Memory B cell (primary cell): ENCODE results near the gene CFAP251.
A peak's percentile ranks its signal among the peaks of the same experiment; 100 is the strongest.

ENCODE experiments used
- ATAC-seq: fragments of 150-1000 bp; cut with Tn5 transposase; 2 replicates; pipeline ENCODE4 v1.10.0; 2021; ENCODE audit warnings: low read depth, mild to moderate bottlenecking, moderate library complexity
- DNase-seq, 2 donors: peaks; one replicate each; pipeline ENCODE4 v3.0.0; 2022; ENCODE audit warnings: low spot score in 2 of 2
- H3K27ac Mint-ChIP-seq: one replicate; pipeline ENCODE4 v1.8.0; 2022; ENCODE audit warnings: mild to moderate bottlenecking, moderate library complexity, mixed read lengths
- H3K27me3 Mint-ChIP-seq: one replicate; pipeline ENCODE4 v1.8.0; 2022; ENCODE audit warnings: mixed read lengths
- H3K36me3 Mint-ChIP-seq: one replicate; pipeline ENCODE4 v1.8.0; 2022; ENCODE audit warnings: mild to moderate bottlenecking, mixed read lengths
- H3K4me1 Mint-ChIP-seq: one replicate; pipeline ENCODE4 v1.8.0; 2022; ENCODE audit warnings: mixed read lengths
- H3K4me3 Mint-ChIP-seq: one replicate; pipeline ENCODE4 v1.8.0; 2022; ENCODE audit warnings: mild to moderate bottlenecking, moderate library complexity, mixed read lengths
- H3K9me3 Mint-ChIP-seq: one replicate; pipeline ENCODE4 v1.8.0; 2022; ENCODE audit warnings: mixed read lengths

CFAP251 gene

DNA sequence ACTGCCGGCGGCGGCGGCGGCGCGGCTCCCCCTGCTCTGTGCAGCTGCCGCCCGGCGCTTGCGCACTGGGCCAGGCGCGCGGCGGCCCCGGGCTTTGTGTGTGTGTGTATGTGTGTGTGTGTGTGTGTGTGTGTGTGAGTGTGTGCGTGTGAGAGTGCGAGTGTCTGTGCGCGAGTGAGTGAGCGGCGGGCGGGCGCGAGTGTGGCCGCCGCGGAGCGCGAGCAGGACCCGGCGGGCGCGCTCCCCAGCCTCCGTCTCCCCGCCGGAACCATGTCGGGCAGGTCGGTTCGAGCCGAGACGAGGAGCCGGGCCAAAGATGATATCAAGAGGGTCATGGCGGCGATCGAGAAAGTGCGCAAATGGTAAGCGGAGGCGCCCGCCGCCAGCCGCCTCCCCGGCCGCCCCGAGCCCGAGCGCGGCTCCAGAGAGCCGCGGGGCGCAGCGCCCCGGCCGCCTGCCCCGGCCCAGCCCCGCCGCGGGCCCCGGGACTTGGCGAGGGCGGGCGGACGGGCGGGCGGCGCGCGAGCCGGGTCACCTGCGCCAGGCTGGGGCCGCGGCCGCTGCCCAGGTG, 103.5 kb downstream of the CFAP251 start, which contains the start of gene BCL7A:
TSS of gene BCL7A (plus strand) at position 63 of the 571 bp plus-strand sequence. CDS start at position 271, 208 bp downstream.
- H3K4me3 Mint-ChIP-seq = peak within 1 kb of the TSS; percentile 92
- peaks cover 18% of the 10 kb centered on the region for H3K4me1 Mint-ChIP-seq
- peaks cover 8% of the 10 kb centered on the region for H3K9me3 Mint-ChIP-seq
- H3K27ac Mint-ChIP-seq = peak within 1 kb of the TSS; percentile 97
- DNase-seq (peak in 1 of 2 donors; percentile 70), ATAC-seq (peak; percentile 73)
- H3K27me3 Mint-ChIP-seq = peaks cover 9% of the 10 kb centered on the region
- peaks cover 6% of the 10 kb centered on the region for H3K36me3 Mint-ChIP-seq

DNA sequence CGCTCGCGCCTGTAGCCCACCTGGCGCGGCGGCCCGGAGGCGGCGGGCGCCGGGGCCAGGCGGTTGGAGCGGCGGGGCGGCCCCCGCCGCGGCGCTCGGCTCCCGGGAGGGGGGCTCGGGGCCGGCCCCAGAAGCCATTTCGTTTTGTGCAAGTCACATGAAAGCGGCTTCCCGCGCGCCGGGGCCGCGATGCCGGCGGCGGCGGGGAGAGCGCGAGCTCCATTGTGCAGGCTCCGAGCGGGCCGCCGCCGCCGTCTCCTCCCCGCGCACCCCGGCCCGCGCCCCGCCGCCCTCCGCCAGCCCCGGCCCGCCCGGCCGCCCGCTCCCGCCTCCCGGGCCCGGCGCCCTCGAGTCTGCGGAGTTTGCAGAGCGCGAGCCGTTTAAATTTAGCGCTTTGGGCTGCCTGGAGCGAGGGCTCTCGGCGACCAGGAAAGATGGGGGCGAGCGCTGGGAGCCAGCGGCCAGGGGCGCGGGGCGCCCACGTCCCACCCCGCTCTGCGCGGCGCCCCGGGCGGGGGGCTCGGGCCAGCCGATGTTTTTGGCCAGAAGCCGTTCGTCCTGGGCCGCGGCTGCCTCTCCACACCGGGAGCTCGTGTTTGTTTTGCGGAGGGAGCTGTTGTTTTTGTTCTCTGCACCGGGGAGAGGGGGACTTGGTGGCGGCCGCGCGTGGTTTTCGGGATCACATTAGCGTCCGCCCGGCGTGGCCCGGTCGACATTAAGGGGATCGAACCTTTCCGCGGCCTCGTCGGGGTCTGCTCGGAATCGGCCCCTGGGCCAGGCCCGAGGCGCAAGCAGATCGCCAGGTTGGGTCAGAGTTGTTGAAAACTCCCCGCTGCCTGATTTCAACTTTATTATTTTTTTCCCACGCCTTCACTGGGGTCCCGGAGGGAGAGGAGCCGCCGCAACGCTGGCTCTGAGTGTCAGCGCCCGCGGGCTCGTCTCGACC, 104.3 kb downstream of the CFAP251 start:
- Mint-ChIP-seq H3K9me3 (peaks cover 8% of the 10 kb centered on the region), H3K27me3 (peaks cover 9% of the 10 kb centered on the region), H3K27ac (peak overlapping the region; percentile 68), H3K4me3 (peak overlapping the region; percentile 81), H3K4me1 (peaks cover 18% of the 10 kb centered on the region), H3K36me3 (peaks cover 6% of the 10 kb centered on the region)
- peak; percentile 28 for ATAC-seq
- peak in 1 of 2 donors; percentile 43 for DNase-seq

- DNase-seq = no peak
Measured at GRCh38 chr12:122023339-122024131, 105.1 kb downstream of the CFAP251 start.

GRCh38 chr12:122024132-122024785, 105.9 kb downstream of the CFAP251 start:
- H3K27me3 Mint-ChIP-seq = peaks cover 9% of the 10 kb centered on the region
- H3K9me3 Mint-ChIP-seq = peaks cover 3% of the 10 kb centered on the region
- H3K4me1 Mint-ChIP-seq = peaks cover 27% of the 10 kb centered on the region
- no peak overlapping the region for H3K27ac Mint-ChIP-seq
- no peak for DNase-seq
- peak; percentile 13 for ATAC-seq
- peak overlapping the region; percentile 68 for H3K4me3 Mint-ChIP-seq
- H3K36me3 Mint-ChIP-seq = peaks cover 3% of the 10 kb centered on the region

More at GRCh38 chr12:122023339-122024131, 105.1 kb downstream of the CFAP251 start:
- Mint-ChIP-seq H3K27me3 (peaks cover 10% of the 10 kb centered on the region), H3K9me3 (peaks cover 7% of the 10 kb centered on the region), H3K36me3 (peaks cover 6% of the 10 kb centered on the region), H3K4me1 (peaks cover 20% of the 10 kb centered on the region), H3K27ac (peak overlapping the region; percentile 68), H3K4me3 (peak overlapping the region; percentile 81)
- no peak for ATAC-seq

GRCh38 chr12:122026706-122027333, 108.4 kb downstream of the CFAP251 start:
- H3K36me3 Mint-ChIP-seq = no peaks in the 10 kb centered on the region
- DNase-seq (no peak), ATAC-seq (no peak)
- no peak overlapping the region for H3K27ac Mint-ChIP-seq
- peaks cover 4% of the 10 kb centered on the region for H3K27me3 Mint-ChIP-seq
- peaks cover 33% of the 10 kb centered on the region for H3K4me1 Mint-ChIP-seq
- H3K9me3 Mint-ChIP-seq = no peaks in the 10 kb centered on the region
- H3K4me3 Mint-ChIP-seq = peak overlapping the region; percentile 8

DNA sequence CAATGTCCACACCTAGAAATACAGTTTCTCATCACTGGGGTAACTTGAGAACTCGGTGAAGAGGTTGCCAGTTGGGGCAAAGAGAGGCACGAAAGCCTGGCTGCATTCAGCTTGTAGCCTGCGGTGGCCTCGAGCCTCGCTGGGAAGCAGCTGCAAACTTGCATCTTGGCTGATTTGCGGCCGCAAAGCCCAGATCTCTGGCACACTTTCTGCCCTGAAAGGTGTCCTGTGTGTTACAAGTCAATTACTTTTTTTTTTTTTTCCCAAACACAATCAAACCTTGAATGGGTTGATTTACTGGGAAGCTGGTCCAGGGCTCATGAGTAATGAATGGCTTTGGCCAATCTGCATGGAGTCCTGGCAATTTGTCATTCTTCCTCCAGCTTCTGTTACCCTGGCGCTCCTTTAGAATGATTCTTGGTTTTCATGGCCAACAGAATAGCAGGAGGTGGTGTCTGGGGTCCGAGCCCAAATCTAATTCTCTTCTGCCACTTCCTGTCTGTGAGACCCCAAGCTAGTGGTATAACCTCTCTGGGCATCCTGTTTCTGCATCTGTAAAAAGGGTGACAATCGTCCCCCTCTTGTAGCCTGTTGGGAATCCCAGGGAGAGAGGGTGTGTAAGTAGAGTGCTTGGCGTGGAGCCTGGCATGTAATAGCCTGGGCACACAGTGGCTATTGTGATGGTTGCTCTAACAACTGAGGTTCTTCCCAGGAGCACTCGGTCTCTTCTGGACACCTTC, 109.9 kb downstream of the CFAP251 start:
- Mint-ChIP-seq H3K4me3 (peak overlapping the region; percentile 63), H3K36me3 (no peaks in the 10 kb centered on the region), H3K27ac (peak overlapping the region; percentile 45), H3K9me3 (no peaks in the 10 kb centered on the region), H3K27me3 (peaks cover 3% of the 10 kb centered on the region), H3K4me1 (peaks cover 40% of the 10 kb centered on the region)
- ATAC-seq (no peak), DNase-seq (no peak)

- peak overlapping the region; percentile 45 for H3K27ac Mint-ChIP-seq
- DNase-seq (peak in 1 of 2 donors; percentile 49), ATAC-seq (peak; percentile 68)
- peak overlapping the region; percentile 63 for H3K4me3 Mint-ChIP-seq
- H3K36me3 Mint-ChIP-seq = no peaks in the 10 kb centered on the region
- H3K4me1 Mint-ChIP-seq = peaks cover 41% of the 10 kb centered on the region
- H3K9me3 Mint-ChIP-seq = no peaks in the 10 kb centered on the region
- H3K27me3 Mint-ChIP-seq = peaks cover 4% of the 10 kb centered on the region
Measured at GRCh38 chr12:122028905-122029560, 110.6 kb downstream of the CFAP251 start.

DNA sequence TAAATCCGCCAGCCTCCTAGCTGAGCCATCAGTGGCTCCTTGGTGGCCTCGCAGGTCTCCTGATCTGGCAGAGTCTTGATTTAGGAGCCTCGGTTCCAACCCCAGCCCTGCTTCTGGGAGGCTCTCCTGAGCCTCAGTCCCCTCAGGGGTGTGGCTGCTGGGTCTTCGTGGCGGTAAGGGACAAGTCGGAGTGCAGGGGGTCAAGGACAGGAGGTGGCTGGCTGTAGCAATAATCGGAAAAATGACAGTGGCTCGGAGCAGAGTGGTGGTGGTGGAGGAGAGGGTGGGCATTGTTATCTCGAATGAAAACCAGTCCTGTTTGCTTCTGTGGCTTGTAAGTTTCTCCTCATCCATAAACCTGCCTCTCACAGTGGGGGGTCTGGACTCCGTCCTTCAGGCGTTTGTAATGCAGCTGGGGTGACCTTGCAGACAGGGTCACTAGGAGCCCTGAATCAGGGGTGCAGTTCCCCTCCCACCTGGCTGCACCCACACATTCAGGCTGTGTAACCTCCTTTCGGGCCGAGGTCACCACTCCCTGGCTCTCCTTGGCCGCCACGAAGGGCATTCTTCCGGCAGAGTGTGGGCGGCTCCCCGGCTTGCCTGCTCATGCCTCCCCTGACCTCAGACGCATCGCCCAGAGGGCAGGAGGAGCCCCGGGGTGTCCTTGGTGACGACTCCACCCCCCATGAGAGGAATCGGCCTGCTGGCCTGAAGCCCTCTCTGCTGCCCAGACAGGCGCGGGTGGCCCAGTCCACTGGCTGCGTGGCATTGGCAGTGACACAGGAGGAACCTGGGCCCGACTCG, 111.4 kb downstream of the CFAP251 start:
- peak; percentile 2 for ATAC-seq
- DNase-seq = no peak
- peaks cover 41% of the 10 kb centered on the region for H3K4me1 Mint-ChIP-seq
- H3K4me3 Mint-ChIP-seq = peak overlapping the region; percentile 62
- peak overlapping the region; percentile 45 for H3K27ac Mint-ChIP-seq
- H3K9me3 Mint-ChIP-seq = no peaks in the 10 kb centered on the region
- H3K36me3 Mint-ChIP-seq = peaks cover 1% of the 10 kb centered on the region
- peaks cover 4% of the 10 kb centered on the region for H3K27me3 Mint-ChIP-seq

DNA sequence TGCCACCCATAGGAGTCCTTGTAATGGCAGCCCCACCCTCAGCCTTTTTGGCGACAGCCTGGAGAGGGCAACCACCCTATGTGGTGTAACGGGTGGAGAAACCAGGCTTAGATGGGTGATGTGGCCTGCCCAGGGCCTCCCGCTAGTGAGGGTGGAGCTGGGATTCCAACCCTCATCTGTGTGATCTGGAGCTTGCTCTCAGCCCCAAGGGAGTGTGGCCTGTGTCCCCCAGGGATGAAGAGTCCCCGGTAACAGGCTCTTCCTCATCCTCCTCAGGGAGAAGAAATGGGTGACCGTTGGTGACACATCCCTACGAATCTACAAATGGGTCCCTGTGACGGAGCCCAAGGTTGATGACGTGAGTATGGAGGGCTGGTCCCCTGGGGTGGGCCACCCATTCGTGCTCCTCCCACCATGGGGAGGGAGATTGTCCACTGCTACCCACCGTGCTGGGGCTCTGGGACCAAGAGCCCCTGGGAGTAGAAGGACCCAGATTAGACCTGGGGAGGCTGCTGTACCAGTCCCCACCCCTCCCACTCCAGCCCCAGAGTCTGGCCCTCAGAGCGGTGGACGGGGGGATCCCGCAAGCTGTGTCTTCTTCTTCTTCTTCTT, 112.1 kb downstream of the CFAP251 start:
- Mint-ChIP-seq H3K27me3 (peaks cover 4% of the 10 kb centered on the region), H3K9me3 (no peaks in the 10 kb centered on the region), H3K4me3 (peak overlapping the region; percentile 56), H3K36me3 (peaks cover 1% of the 10 kb centered on the region), H3K4me1 (peaks cover 39% of the 10 kb centered on the region), H3K27ac (no peak overlapping the region)
- DNase-seq = no peak
- peak; percentile 9 for ATAC-seq

GRCh38 chr12:122031342-122032216, 113.2 kb downstream of the CFAP251 start:
- H3K4me1 Mint-ChIP-seq = peaks cover 37% of the 10 kb centered on the region
- no peak overlapping the region for H3K27ac Mint-ChIP-seq
- peaks cover 4% of the 10 kb centered on the region for H3K27me3 Mint-ChIP-seq
- H3K36me3 Mint-ChIP-seq = peaks cover 1% of the 10 kb centered on the region
- no peak overlapping the region for H3K4me3 Mint-ChIP-seq
- peak in 1 of 2 donors; percentile 60 for DNase-seq
- H3K9me3 Mint-ChIP-seq = no peaks in the 10 kb centered on the region
- ATAC-seq = peak; percentile 17
